Umbilical cord (tissue), 2 donors: Measurements from ENCODE around the gene TTC39C. TPM values are rescaled to one million over a fixed set of nuclear protein-coding genes. Genes with fewer than 3 reads are reported as not detected.
A peak's percentile ranks its signal among the peaks of the same experiment; 100 is the strongest.
"Not testable (repeated sequence)": the region's sequence is repeated elsewhere in the genome, so short reads cannot be mapped to it uniquely, and the experiment has no call there.

Experiments
- DNase-seq: peaks from one replicate; pipeline ENCODE4 v3.0.0-alpha.2; 2015; ENCODE audit warnings: low spot score
- total RNA-seq: library from RNA; depleted of rRNA; stranded (reverse); fragments of >200 nt; gene quantifications from one replicate; pipeline ENCODE4 v1.2.3, GENCODE V29; 2014; ENCODE audit warnings: low replicate concordance; ENCODE audit not compliant: insufficient read depth

The TTC39C gene
- total RNA-seq, 1 donor from 2014 or later = 25.5 TPM

DNA sequence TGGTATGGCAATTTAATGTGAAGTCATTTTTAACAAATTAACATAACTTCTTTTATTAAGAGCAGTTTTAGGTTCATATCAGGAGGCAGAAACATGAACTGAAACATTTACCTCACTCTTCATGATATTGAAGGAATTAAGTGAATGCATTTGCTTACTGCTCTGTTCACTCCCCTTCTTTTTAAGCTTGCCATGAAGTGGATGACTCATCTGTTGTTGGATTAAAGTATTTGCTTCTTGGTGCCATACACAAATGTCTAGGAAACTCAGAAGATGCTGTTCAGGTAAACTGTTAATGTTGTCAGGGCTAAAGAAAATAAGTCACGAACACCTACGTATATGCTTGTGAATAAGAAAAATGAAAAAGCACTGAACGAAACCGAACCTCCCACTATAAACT, 114.1 kb downstream of the TTC39C start:
- DNase-seq = no peak

DNA sequence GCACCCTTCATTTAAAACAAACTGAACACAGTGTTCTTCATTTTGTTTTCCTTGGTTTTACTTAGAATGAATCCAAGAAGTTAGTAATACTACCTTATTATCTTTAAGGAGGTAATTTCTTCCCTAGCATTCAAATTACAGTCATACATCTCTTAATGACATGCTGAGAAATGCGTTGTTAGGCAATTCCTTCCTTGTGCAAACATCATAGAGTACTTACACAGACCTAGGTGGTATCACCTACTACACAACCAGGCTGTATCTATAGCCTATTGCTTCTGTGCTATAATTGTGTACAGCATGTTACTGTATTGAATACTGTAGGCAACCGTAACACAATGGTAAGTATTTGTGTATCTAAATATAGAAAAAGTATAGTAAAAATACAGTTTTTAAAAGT, 115.9 kb downstream of the TTC39C start:
- no peak for DNase-seq

DNA sequence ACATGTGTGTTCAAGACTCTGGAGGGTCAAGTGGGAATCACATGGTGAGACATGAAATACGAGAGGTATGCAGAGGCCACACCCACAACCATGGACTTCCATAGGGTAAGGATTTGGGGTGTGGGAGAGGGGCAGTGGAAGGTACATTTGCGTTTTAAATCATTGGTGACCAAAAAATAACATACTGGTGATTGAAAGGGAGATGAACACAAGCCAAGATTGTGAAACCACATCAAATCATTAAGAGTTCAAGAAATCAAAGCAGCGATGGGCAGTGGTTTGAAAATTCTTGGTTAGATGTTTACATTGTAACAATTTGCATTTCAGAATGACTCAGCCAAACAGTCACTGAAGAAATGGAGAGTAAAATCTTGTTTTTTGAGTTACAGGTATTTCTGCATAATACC, 122.4 kb downstream of the TTC39C start:
- no peak for DNase-seq

DNA sequence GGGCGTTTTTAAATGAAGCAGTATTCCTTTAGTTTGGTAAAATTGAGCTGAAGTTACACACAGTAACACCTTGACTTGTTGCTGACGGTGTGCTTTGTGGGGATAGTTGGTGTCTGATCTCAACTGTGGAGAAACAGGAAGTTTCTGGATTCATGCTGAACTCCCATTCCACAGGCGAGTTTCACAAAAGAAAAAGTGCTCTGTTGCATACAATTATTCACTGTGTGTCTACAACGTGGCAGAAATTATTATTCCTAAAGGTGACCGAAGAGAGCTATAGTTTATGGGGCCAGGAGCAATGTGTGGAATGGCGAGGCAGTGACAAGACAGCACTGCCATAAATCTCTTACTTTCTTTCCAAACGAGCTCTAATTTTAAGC, 123.8 kb downstream of the TTC39C start:
- peak; percentile 10 for DNase-seq

DNA sequence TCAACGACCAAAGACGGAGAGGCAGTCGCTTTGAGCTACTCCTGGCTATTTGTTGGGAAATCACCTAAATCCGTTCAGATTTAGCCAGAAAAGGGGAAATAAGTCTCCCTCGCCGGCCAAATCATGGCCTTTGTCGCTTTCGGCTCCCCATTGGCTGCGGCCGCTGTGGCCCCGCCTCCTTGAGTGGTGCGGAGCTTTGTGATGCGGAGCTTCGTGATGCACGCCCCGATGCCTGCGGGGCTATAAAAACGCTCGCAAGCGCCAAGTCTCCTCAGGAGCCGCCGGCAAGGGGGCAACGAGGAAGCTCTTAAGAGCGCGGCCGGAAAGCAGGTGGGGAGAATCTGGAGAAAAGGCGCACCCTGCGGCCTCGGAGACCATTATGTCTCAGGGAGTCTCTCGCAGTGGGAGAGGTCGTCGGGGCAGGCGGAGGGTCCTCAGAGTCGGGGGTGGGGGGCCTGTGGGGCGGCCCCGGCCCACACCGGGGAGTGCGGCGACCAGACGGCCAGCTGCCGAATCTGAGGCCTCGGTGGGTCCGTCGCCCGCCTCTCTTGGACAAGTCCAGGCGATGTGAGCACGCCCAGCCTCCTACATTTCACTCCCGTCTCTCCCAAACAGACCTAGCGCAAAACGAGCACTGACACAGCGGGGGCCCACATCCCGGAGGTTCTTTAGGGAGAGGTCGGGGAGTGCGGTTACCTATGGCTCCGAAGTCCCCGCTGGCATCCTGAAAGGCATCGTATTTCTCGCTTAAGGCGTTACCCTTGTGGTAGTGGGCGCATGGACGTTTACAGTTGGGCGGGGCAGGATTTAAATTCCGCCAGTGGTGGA, 124.4 kb downstream of the TTC39C start, which contains the start of gene CABYR:
Gene CABYR, plus strand, starts transcription at position 274 of the 828 bp plus-strand sequence. CDS start 4,053 bp downstream, outside the sequence.
- peak; percentile 82 for DNase-seq

DNA sequence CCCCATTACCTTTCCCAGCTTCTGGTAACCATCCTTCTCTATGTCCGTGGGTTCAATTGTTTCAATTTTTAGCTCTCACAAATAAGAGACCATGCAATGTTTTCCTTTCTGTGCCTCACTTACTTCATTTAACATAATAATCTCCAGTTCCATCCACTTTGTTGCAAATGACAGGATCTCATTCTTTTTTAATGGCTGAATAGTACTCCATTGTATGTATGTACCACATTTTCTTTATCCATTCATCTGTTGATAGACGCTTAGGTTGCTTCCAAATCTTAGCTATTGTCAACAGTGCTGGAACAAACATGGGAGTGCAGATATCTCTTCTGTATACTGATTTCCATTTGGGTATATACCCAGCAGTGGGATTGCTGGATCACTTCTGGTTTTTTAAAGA, 126.1 kb downstream of the TTC39C start:
- no peak for DNase-seq

DNA sequence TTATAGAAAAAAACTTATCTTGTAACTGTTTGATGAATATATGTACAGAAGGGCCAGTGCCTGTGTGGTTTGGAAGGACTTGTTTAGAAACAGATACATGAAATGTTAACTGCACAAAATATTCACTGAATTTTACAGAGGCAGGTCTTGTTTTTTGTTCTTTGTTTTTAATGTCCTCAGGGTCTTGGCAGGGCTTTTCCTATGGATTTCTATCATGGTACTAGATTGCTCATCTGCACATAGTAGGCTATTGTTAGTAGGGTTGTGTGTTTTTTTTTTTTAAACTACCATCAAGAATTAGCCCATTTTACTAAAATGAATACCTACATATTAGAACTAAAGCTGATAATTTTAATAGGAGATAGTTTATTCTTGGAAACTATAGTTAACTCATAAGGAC, 127.8 kb downstream of the TTC39C start:
- DNase-seq = no peak

DNA sequence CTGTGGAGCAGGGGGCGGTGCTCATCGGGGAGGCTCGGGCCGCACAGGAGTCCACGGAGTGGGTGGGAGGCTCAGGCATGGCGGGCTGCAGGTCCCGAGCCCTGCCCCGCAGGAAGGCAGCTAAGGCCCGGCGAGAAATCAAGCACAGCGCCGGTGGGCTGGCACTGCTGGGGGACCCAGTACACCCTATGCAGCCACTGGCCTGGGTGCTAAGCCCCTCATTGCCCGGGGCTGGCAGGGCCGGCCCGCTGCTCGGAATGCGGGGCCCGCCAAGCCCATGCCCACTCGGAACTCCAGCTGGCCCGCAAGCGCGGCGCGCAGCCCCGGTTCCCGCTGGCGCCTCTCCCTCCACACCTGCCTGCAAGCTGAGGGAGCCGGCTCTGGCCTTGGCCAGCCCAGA, 135.0 kb downstream of the TTC39C start:
- DNase-seq = not testable (repeated sequence)

DNA sequence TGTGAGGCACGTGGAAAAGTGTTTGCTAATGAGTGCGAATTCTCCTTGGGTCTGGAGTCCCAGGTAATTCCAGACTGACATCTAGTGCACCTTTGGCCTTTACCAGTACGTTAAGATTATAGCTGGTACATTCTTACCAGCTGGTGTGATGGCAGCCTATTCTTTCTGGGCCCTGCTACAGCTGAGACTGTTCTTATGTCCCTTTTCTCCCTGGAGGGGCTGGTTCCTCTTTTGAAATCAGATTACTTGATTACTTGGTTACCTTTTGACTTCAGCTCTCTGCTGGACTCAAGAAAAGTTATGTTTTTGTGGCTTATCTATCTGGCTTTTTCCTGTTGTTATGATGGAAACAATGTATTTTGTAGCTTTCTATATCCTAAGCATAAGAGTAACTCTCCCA, 138.8 kb downstream of the TTC39C start:
- DNase-seq = no peak

DNA sequence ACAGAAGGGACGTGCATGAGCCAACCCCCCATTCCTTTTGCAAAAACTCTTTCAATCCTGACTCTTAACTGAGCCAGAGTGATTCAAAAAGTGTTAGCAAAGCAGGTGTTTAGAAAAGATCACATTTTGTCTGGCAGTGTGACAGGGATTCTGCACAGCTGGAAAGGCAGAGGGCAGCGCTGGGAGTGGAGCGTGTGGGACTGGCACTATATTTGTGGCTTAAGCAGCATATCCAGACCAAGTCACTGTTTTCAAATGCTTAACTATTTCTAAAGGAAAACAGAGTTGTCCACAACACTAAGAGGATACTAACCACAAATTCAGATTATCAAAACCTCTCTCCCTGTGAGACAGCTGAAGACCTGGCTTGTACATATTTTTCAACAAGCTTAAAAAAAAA, 143.3 kb downstream of the TTC39C start:
- no peak for DNase-seq

DNA sequence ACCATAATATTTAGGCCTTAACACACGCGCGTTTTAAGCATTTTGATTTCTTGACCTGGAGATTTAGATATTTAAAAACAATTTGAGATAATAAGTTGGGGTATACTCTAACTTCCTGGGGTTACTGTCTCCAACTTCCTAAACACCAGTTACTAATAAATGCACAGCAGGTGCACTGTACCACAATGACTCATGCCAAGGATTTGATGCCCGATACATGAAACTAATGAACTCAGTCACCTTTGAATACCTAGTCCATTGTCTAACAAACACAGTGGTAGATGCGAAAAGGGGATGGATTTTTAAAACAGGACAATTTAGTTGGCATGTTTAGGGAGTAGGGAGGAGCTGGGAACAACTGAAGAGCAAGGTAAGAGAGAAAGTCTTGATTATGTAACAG, 145.5 kb downstream of the TTC39C start:
- DNase-seq = no peak

DNA sequence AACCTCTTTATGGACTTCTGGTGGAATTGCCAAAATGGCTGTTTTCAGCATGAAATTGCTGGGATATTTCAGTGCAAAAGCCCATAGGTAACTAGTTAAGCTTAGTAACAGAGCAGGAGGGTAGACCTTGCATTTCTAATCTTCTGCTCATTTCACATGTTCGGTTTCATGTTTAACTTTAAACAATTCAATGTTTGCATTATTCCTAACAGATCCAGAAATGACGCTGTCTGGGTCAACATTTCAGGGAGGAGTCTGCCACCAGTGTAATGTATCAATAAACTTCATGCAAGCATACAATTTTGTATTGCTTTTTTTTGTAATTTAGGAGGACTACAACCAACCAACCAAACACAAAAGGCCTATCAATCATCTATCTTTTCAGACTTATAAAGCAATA, 146.8 kb downstream of the TTC39C start:
- no peak for DNase-seq

DNA sequence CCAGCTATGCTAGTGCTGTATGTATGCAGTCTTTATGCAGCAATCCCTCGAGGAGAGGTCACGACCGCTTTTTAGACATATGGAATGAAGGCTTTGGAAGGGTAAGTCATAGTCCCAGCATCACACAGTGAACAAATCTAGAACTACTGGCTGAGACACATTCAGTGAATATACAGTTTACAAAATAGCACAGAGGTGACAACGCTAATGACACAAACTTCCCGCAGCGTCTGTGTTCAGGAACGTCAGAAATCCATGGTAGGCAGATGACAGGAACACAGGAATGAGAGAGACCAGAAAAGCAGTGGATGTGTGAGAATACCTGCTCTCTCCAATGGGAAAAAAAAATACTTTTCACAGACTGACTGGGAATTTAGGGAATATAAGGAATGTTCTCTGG, 153.9 kb downstream of the TTC39C start:
- DNase-seq = no peak

DNA sequence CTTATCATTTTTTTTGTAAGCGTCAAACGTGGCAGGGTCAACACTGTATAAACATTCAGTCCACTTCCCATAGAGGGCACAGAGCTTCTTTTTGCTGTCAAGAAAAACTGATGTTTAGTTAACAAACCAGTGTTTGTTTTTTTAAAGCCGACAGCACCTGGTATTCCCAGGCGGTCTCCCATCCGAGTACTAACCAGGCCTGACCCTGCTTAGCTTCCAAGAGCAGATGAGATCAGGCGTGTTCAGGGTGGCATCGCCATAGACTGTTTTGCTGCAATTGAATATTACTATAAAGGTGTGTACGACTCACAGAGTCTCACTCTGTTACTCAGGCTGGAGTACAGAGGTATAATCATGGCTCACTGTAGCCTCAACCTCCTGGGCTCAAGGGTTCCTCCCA, 155.8 kb downstream of the TTC39C start:
- DNase-seq = no peak

DNA sequence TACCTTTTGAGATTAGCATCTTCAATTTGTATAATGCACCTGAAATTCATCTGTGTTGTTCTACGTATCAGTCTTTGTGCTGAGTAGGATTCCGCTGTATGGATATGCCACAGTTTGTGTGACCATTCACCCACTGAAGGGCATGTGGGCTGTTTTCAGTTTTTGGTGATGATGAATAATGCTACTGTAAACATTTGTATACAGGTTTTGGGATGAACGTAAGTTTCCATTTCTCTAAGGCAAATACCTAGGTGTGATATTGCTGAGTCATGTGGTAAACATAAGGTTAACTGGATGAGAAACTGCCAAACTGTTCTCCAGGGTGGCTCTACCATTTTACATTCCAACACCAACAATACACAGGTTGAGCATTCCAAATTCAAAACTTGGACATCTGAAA, 159.4 kb downstream of the TTC39C start:
- DNase-seq = no peak

DNA sequence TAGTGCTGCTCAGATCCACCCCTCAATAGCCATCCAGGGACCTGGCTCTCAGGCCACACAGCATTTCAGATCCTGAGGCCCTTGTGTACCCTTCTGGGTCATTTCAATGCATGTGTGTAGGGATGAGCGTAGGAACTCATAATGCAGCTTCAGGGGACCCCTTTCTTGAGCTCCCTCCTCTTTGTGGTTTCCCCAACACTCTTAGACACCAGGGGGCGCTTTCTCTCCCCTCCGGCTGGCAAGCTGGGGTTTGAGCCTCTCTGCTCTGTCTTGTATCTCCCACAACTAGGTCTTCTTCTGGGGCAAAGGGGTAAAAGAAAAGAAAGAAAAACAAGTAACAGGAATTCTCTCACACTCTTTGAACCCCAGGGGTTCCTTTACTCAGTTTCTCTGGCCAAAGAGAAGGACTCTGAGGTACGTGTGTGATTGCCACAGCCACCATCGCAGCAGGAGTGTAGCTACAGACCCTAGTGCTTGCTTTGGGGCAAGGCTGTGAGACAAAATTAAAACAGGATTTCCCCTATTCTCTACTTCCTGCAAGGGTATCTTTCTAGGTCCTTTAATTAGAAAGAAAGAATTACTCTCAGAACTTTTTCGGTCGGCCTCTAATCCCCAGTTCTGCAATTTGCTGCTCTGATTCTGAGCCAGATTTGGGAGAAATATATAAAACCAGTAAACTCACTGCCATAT, 162.3 kb downstream of the TTC39C start:
- DNase-seq = peak; percentile 53

DNA sequence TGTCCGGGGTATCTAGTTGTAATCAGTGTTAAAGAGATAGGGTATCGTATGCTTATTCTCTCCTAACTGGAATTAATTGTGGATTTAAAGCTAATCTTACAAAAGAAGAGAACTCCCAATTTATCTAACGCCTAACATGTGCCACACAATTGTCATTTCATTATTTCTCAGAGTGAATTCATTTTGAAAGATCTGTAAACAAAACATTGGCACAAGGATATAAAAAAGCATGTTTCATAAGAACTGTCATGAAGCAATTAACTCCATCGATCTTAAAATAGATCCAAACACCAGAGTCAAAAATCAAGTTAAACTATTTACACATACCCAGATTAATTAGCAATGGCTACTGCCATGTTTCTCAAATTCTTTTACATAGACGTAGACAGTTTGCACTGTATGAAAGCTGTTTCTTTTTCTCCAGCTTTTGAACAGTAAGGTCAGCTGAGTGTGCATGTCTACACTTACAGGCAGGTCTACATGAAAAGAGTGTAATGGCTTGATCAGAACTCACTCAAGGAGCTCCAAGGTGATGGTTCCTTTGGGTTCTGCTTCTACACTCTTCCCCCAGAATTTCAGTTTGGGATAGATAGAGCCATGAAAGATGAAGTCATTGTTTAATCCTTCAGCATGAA, 163.1 kb downstream of the TTC39C start:
- no peak for DNase-seq

DNA sequence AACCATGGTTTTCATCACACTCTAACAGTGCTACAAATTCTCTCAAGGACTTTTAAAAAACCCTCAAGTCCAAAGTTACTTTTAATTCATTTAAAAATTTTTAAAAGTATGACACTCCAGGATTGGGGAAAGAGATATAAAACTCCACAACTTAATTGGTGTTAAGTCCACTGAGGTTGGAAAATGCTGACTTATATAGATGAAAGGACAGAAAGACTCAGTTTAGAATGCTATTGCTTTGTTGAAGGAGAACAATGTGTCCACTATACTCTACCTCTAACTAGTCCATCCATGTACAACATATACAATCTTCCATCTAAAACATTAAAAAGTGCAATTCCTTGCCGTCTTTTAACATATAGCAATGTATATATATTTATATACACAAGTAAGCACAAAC, 165.5 kb downstream of the TTC39C start:
- DNase-seq = no peak

DNA sequence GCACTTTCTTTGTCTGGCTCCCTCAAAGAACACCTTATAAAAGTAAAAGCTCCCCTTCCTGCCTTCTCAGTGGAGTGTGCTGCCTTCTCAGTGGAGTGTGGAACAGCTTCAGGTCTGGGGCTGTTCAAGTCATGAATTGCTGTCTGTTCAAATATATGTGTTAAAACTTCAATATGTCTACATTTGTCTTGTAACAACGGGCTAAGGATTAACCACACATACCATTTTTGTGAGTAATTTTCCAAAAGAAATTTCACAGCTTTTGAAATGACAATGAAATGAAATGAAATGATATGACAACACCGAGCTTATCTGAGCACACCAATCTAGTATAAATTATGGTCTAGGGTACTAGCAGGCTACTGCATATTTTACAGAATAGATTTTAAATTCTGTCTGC, 167.3 kb downstream of the TTC39C start:
- DNase-seq = peak; percentile 41
